Measurements from ENCODE around the gene ZIC4. TPM values are rescaled to one million over a fixed set of nuclear protein-coding genes. Genes with fewer than 3 reads are reported as not detected.

The ZIC4 gene
- total and polyA plus RNA-seq, 4 donors = 0.06 TPM; not detected in 3

GRCh38 chr3:147417551-147418295, 11.4 kb upstream of the ZIC4 start:
- Histone ChIP-seq H3K4me3 (ENCODE audit: low read depth in 1 of 3, low read length in 3 of 3) (no peak overlapping the region), H3K4me1 (ENCODE audit: control insufficient read depth in 4 of 4, insufficient read depth in 4 of 4, low read length in 3 of 4) (peaks cover 4 to 24% (median 11%) of the 10 kb centered on the region in 4 donors), H3K27me3 (ENCODE audit: control insufficient read depth in 4 of 4, insufficient read depth in 4 of 4, low read length in 3 of 4) (peaks cover 2 to 34% (median 5%) of the 10 kb centered on the region in 4 donors), H3K36me3 (ENCODE audit: control insufficient read depth in 4 of 4, insufficient read depth in 3 of 4, low read depth in 1 of 4, low read length in 3 of 4) (peaks cover 0 to 4% (median 0%) of the 10 kb centered on the region in 4 donors), H3K9ac (ENCODE audit: low read depth in 1 of 2, low read length in 2 of 2) (no peak overlapping the region), H3K9me3 (ENCODE audit: control insufficient read depth in 4 of 4, low read length in 3 of 4) (peaks cover 0 to 2% (median under 1%) of the 10 kb centered on the region in 4 donors), H3K27ac (ENCODE audit: low read depth in 1 of 2, low read length in 2 of 2) (no peak overlapping the region)
- no peak for DNase-seq (ENCODE audit: low spot score)
- 49% methylated on average over 7 of the region's 7 CpGs for WGBS
- TF ChIP-seq, protein P1, sequence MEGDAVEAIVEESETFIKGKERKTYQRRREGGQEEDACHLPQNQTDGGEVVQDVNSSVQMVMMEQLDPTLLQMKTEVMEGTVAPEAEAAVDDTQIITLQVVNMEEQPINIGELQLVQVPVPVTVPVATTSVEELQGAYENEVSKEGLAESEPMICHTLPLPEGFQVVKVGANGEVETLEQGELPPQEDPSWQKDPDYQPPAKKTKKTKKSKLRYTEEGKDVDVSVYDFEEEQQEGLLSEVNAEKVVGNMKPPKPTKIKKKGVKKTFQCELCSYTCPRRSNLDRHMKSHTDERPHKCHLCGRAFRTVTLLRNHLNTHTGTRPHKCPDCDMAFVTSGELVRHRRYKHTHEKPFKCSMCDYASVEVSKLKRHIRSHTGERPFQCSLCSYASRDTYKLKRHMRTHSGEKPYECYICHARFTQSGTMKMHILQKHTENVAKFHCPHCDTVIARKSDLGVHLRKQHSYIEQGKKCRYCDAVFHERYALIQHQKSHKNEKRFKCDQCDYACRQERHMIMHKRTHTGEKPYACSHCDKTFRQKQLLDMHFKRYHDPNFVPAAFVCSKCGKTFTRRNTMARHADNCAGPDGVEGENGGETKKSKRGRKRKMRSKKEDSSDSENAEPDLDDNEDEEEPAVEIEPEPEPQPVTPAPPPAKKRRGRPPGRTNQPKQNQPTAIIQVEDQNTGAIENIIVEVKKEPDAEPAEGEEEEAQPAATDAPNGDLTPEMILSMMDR (IDR thresholded peaks at IDR 0.05; ENCODE audit: low read depth, low read length, missing input control) = no peak
- TF ChIP-seq FOXA1 (IDR thresholded peaks at IDR 0.05) (no peak), HNF4A (conservative IDR thresholded peaks at IDR 0.05) (no peak), MAX (IDR thresholded peaks at IDR 0.05) (no peak), YY1 (IDR thresholded peaks at IDR 0.05) (no peak), NR2F2 (IDR thresholded peaks at IDR 0.05) (no peak), ATF3 (IDR thresholded peaks at IDR 0.05) (no peak), EGR1 (IDR thresholded peaks at IDR 0.05; ENCODE audit: low read depth in 2 of 2) (no peak), GABPA (IDR thresholded peaks at IDR 0.05 in 1 of 2, conservative IDR thresholded peaks at IDR 0.05 in 1 of 2) (no peak), RAD21 (IDR thresholded peaks at IDR 0.05) (no peak), TAF1 (conservative IDR thresholded peaks at IDR 0.05) (no peak), SP1 (IDR thresholded peaks at IDR 0.05) (no peak)
- TF ChIP-seq, protein P2, sequence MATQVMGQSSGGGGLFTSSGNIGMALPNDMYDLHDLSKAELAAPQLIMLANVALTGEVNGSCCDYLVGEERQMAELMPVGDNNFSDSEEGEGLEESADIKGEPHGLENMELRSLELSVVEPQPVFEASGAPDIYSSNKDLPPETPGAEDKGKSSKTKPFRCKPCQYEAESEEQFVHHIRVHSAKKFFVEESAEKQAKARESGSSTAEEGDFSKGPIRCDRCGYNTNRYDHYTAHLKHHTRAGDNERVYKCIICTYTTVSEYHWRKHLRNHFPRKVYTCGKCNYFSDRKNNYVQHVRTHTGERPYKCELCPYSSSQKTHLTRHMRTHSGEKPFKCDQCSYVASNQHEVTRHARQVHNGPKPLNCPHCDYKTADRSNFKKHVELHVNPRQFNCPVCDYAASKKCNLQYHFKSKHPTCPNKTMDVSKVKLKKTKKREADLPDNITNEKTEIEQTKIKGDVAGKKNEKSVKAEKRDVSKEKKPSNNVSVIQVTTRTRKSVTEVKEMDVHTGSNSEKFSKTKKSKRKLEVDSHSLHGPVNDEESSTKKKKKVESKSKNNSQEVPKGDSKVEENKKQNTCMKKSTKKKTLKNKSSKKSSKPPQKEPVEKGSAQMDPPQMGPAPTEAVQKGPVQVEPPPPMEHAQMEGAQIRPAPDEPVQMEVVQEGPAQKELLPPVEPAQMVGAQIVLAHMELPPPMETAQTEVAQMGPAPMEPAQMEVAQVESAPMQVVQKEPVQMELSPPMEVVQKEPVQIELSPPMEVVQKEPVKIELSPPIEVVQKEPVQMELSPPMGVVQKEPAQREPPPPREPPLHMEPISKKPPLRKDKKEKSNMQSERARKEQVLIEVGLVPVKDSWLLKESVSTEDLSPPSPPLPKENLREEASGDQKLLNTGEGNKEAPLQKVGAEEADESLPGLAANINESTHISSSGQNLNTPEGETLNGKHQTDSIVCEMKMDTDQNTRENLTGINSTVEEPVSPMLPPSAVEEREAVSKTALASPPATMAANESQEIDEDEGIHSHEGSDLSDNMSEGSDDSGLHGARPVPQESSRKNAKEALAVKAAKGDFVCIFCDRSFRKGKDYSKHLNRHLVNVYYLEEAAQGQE (IDR thresholded peaks at IDR 0.05) = no peak

GRCh38 chr3:147416931-147417330, 10.6 kb upstream of the ZIC4 start:
- Histone ChIP-seq H3K9me3 (ENCODE audit: control insufficient read depth in 4 of 4, low read length in 3 of 4) (peaks cover 0 to 5% (median under 1%) of the 10 kb centered on the region in 4 donors), H3K27me3 (ENCODE audit: control insufficient read depth in 4 of 4, insufficient read depth in 4 of 4, low read length in 3 of 4) (peaks cover 4 to 35% (median 5%) of the 10 kb centered on the region in 4 donors), H3K9ac (ENCODE audit: low read depth in 1 of 2, low read length in 2 of 2) (no peak overlapping the region), H3K4me3 (ENCODE audit: low read depth in 1 of 3, low read length in 3 of 3) (no peak overlapping the region), H3K4me1 (ENCODE audit: control insufficient read depth in 4 of 4, insufficient read depth in 4 of 4, low read length in 3 of 4) (peaks cover 4 to 27% (median 11%) of the 10 kb centered on the region in 4 donors), H3K36me3 (ENCODE audit: control insufficient read depth in 4 of 4, insufficient read depth in 3 of 4, low read depth in 1 of 4, low read length in 3 of 4) (peaks cover 0 to 7% (median 0%) of the 10 kb centered on the region in 4 donors), H3K27ac (ENCODE audit: low read depth in 1 of 2, low read length in 2 of 2) (no peak overlapping the region)
- WGBS = 21% methylated on average over 1 of the region's 1 CpG
- DNase-seq (ENCODE audit: low spot score) = no peak
- TF ChIP-seq HNF4A (conservative IDR thresholded peaks at IDR 0.05) (no peak), GABPA (IDR thresholded peaks at IDR 0.05 in 1 of 2, conservative IDR thresholded peaks at IDR 0.05 in 1 of 2) (no peak), YY1 (IDR thresholded peaks at IDR 0.05) (no peak), NR2F2 (IDR thresholded peaks at IDR 0.05) (no peak), ATF3 (IDR thresholded peaks at IDR 0.05) (no peak), TAF1 (conservative IDR thresholded peaks at IDR 0.05) (no peak), EGR1 (IDR thresholded peaks at IDR 0.05; ENCODE audit: low read depth in 2 of 2) (no peak), RAD21 (IDR thresholded peaks at IDR 0.05) (no peak), JUND (IDR thresholded peaks at IDR 0.05) (no peak), HNF4G (IDR thresholded peaks at IDR 0.05) (no peak), MAX (IDR thresholded peaks at IDR 0.05) (no peak)
- TF ChIP-seq, protein P2 (IDR thresholded peaks at IDR 0.05) = no peak
- TF ChIP-seq, protein P1 (IDR thresholded peaks at IDR 0.05; ENCODE audit: low read depth, low read length, missing input control) = no peak
